NCI-H1417 (cell line): Measurements from ENCODE around the gene NFE2L2.
"Not testable (repeated sequence)": the region's sequence is repeated elsewhere in the genome, so short reads cannot be mapped to it uniquely, and the experiment has no call there.

ENCODE experiments used
- DNase-seq, 3 experiments: peaks; one replicate each; lab custom pipeline; 2025; lab: John Stamatoyannopoulos, UW

The NFE2L2 gene

DNA sequence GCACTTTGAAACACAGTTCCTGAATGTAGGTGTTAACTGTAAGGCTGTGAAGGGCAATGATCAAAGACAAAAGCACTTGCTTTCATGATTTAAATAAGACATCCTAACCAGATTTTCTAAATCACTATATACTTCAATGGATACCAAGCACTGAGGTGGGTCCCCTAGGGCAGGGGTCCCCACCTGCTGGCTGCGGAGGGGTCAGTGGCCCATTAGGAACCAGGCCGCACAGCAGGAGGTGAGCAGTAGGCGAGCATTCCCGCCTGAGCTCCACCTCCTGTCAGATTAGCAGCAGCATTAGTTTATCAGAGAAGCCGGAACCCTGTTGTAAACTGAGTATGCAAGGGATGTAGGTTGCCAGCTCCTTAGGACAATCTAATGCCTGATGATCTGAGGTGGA, 7.1 kb downstream of the NFE2L2 start:
- DNase-seq, result no peak

GRCh38 chr2:177256695-177257094, 7.8 kb downstream of the NFE2L2 start:
- no peak for DNase-seq

- no peak for DNase-seq
Measured at GRCh38 chr2:177256026-177256425, 8.5 kb downstream of the NFE2L2 start.

DNA sequence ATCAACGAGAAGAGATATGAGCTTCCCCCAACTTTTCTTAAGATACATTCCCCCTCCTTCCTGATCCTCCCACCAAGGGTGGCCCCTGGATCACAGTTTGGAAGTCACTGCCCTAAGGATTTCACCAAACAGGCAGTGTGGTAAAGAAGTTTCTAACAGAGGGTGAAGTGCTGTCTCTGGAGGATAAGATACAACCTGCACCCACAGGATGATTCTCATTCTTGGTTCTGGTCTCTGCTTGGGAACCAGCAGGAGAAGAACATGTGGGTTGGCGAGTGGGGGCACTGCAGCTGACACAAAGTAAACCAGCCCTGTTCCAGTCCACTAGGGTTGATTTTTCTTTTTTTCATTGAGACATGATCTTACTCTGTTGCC, 9.3 kb downstream of the NFE2L2 start:
- DNase-seq, result no peak

DNA sequence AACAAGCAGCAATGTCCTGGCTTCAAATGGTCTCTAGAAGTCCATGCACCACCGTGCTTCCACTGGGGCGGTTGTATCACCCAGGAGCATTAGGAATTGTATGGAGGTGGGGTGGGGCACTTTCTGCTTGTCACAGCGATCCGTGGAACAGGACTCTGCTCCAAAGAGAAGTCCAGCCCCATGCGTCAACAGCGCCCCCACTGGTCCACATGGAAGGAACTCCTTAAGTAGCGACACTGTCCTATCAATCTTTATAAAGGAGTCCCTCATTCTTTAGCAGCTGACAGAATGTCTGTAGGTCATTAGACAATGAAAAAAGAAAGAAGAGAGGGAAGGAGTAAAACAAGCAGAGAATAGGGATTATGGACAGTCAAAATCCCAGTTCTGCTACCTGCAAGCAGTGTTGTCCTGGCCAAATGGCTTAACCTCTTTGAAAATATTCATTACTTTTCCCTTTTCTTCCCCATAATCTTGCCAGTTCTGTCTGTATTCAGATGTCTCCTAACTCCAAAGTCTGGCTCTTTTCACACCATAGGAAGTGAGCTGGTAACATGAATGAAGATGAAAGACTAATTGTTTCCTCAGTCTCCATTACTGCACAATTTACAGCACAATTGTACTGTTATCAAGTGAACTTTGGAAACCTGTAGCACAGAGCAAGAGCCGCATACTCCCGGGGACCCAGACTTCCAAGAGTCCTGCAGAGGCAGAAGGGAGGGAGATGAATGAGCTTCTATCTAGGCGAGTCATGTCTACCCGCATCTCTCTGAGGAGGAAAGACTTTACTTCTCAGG, 9.9 kb downstream of the NFE2L2 start:
- DNase-seq, result no peak

GRCh38 chr2:177253704-177254103, 10.8 kb downstream of the NFE2L2 start:
- no peak for DNase-seq

- no peak for DNase-seq
Measured at GRCh38 chr2:177252808-177253531, 11.6 kb downstream of the NFE2L2 start.

- no peak for DNase-seq
Measured at GRCh38 chr2:177251165-177251542, 13.4 kb downstream of the NFE2L2 start.

- DNase-seq, result no peak
Measured at GRCh38 chr2:177250461-177250860, 14.1 kb downstream of the NFE2L2 start.

DNA sequence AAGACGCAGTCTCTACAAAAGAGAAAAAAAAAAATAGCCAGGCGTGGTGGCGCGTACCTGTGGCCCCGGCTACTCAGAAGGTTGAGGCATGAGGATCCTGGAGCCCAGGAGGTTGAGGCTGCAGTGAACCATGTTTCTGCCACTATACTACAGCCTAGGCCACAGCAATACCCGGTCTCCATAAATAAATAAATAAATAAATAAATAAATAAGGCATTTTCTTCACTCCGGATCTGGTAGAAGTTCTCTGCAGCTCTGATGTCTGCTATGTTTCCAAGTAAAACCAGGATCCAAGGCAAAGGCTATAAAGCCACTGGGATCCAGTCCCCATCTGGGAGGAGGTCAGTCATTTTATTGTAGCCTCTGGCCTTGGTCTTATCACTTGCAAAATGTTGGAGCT, 15.5 kb downstream of the NFE2L2 start:
- no peak for DNase-seq

GRCh38 chr2:177247693-177248262, 16.7 kb downstream of the NFE2L2 start:
- DNase-seq, result no peak

DNA sequence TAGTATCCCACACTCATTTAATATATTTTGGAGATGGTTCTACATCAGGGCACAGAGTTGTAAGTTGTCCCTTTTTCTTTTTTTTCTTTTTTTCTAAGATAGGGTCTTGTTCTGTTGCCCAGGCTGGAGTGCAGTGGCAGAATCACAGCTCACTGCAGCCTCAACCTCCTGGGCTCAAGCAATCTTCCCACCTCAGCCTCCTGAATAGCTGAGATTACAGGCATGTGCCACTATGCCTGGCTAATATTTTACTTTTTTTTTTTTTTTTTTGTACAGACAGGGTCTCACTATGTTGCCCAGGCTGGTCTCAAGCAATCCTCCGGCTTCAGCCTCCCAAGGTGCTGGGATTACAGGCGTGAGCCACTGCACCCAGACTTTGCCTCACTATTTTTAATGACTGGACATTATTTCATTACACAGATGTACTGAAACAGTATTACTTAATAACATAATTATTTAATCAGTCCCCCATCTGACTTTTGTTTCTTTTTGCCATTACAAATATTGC, 17.9 kb downstream of the NFE2L2 start:
- DNase-seq, result not testable (repeated sequence)

- no peak for DNase-seq
Measured at GRCh38 chr2:177246000-177246399, 18.5 kb downstream of the NFE2L2 start.

- no peak for DNase-seq
Measured at GRCh38 chr2:177245010-177245422, 19.5 kb downstream of the NFE2L2 start.

- no peak for DNase-seq
Measured at GRCh38 chr2:177244244-177244771, 20.2 kb downstream of the NFE2L2 start.

DNA sequence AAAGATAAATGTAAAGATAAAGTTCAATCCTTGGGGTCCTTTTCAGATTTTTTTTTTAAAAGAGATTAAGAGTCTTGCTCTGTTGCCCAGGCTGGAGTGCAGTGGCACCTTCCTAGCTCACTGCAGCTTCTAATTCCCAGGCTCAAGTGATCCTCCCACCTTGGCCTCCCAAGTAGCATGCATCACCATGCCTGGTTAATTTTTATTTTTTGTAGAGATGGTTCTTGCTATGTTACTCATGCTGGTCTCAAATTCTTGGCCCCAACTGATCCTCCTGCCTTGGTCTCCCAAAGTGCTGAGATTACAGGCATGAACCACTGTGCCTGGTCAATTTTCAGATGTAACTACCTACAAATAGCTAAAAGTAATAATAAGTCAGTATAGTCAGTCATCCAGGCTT, 21.1 kb downstream of the NFE2L2 start:
- no peak for DNase-seq

GRCh38 chr2:177243073-177243472, 21.5 kb downstream of the NFE2L2 start:
- DNase-seq, result no peak

GRCh38 chr2:177242121-177242987, 22.2 kb downstream of the NFE2L2 start:
- DNase-seq, result peak in 2 of 3 experiments; percentile 3 to 28

- DNase-seq, result no peak
Measured at GRCh38 chr2:177241711-177242120, 22.8 kb downstream of the NFE2L2 start.

DNA sequence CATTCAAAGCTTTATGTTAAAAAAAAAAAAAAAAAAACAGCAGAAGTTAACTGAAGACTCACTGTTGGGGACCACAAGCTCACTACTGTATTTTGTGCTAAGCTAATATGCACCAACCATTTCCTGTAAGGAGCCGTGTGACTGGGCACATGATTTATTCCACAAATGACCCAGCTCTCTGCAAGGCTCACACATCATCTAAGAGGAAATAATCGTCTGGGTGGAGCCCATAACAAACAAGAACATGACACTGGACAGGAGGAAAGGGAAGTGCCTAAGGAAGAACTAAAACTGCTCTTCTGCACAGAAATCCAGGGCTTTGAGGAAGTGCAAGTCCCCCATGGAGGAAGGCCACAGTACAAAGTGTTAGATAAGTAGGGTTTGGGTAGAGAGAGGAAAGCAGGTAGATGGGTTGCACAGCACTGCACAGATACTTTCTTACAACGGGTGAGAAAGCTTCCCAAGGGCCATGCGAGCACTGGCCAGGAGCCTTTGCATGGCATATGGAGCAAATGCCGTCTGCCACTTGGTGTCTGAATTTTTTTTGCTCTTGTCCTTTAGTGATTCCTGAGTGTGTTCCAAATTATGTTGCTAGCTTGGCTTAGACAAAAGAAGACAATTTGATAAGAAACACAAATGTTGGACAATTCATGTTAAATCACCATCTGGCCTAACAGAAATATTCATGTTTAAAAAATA, 24.4 kb downstream of the NFE2L2 start:
- DNase-seq, result peak; percentile 4 to 41 (median 18)

- DNase-seq, result peak in 1 of 3 experiments; percentile 8
Measured at GRCh38 chr2:177239053-177239452, 25.5 kb downstream of the NFE2L2 start.
